A549 treated with DMSO at 1 μM for 4 hours (cell line): ENCODE data around the gene RMDN3. TPM values are rescaled to one million over a fixed set of nuclear protein-coding genes. Genes with fewer than 3 reads are reported as not detected.

ENCODE experiments used
- total RNA-seq: library from RNA; stranded (reverse); fragments of 200-300 nt; extraction: Qiagen RNA extraction; gene quantifications from 5 replicates; pipeline ENCODE4 v1.2.3, GENCODE V29; 2022; ENCODE audit warnings: low read depth

RMDN3 gene, protein sequence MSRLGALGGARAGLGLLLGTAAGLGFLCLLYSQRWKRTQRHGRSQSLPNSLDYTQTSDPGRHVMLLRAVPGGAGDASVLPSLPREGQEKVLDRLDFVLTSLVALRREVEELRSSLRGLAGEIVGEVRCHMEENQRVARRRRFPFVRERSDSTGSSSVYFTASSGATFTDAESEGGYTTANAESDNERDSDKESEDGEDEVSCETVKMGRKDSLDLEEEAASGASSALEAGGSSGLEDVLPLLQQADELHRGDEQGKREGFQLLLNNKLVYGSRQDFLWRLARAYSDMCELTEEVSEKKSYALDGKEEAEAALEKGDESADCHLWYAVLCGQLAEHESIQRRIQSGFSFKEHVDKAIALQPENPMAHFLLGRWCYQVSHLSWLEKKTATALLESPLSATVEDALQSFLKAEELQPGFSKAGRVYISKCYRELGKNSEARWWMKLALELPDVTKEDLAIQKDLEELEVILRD
- 21.9 to 25.0 TPM (median 24.0 TPM) in 5 replicates for total RNA-seq

DNA sequence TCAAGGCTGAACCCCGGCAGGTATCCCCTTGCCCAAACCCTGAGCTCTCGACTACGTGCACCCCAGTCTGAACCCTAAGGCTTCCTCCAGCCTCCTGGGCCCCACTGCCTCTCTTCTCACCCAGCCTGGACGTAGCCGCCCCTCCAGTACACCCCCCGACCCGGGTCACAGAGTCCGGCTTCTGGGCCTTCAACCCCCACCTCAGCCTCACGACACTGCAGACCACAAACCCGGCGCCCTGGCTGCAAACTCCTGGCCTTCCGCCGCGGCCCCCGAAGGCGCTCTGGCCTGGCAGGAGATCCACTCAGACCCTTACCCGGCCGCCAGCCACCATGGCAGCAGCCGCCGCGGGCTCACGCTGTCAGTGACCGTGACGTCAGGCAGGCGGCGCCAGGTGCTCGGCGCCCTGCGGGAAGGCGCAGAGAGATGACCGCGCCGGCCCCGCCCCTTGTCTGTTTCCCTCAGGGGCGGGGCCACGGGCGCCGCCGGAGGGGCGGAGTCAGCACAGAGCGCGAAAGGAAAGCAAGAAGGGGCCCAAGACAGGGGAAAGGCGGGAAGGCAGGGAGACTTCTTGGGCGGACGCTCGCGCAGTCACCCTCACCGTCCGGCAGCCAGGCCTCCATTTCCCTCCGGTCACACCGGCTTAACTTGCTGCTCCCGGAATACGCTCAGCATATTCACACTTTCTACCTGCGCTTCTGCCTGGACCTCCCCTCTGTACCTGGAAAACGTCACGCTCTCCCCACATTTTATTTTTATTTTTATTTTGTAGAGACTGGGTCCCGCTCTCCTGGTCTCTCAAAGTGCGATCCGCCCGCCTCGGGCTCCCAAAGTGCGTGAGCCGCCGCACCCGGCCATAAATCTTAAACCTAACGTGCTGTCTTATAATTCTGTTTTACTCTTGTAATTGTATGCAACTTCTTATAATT, at the start of gene RMDN3:
TSS of gene RMDN3 (minus strand) at position 372 of the 929 bp plus-strand sequence. CDS start 471 bp downstream, outside the sequence.

DNA sequence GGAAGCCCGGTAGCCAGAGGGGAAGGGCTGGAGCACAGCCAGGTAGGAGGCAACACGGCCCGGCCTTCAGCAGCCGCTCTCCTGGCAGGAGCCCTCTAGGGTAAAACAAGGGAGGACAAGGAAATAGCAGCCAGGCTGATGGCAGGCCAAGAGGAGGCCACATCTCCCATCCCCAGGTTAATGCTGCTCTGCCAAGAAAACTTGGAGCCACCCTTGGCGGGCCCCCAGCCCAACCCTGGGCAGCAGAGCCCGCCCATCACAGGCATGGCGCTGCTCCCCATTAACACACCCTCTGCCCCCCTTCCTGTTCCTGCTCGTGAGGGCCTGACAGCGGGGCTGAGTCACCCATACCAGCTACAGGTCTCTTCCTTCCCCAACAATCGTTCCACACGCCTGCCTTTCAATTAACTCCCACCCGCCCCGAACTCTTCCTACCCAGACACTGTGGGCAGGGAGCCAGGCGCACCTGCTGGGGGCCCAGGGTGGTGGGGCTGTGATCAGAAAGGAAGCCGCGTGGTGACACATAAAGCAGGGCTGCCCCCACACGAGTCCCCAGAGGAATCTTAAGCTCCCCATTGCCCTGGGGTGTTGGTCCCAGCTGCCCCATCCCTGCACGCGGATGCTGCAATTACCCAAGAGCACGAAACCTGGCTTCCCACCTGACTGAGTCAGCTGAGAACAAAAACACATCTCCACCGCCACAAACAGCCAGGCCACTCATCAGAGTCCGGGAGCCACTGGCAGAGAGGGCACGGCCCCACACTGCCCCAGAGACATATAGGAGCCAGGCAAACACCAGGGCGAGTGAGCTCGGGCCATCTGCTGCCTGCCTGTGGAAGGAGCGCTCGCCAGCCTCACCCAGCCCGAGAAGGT, 14.5 kb upstream of the RMDN3 start, which contains the start of gene C15orf62:
TSS of gene C15orf62 (plus strand) at position 707 of the 873 bp plus-strand sequence. CDS start 516 bp downstream, outside the sequence.

GRCh38 chr15:40763801-40764628, 9.0 kb upstream of the RMDN3 start, which contains the start of gene GCHFR:
GCHFR (plus strand) TSS chr15:40764068; CDS start chr15:40764181, 113 bp downstream.

DNA sequence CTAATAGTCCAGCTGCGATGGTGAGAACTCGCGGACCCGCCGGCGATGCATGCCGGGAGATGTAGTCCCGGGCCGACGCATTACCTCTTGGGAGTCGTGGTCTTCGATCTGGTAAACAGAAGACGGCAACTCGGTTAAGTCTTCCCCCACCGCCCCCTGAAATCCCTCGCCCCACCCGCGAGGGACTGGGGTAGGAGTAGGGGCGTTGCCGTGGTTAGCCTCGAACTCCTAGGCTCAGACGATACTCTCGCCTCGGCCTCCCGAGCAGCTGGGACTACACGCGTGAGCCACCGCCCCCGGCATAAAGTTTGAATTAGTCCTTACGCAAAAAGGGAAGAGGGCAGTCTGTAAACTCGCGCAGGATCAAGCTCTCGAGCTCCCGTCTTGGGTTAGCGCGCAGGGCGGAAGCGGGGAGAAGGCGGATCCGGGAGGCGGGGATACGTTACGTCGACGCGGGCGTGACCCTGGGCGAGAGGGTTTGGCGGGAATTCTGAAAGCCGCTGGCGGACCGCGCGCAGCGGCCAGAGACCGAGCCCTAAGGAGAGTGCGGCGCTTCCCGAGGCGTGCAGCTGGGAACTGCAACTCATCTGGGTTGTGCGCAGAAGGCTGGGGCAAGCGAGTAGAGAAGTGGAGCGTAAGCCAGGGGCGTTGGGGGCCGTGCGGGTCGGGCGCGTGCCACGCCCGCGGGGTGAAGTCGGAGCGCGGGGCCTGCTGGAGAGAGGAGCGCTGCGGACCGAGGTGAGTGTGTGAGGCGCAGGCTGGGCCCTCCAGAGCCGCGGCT, 60.2 kb downstream of the RMDN3 start, which contains the start of gene RAD51:
TSS of gene RAD51 (plus strand) at position 487 of the 781 bp plus-strand sequence. CDS start 3,585 bp downstream, outside the sequence.

Other genes with a start within 250 kb of the RMDN3 start
- gene CCDC32, start 190.2 kb downstream of the RMDN3 start, total RNA-seq: 13.8 to 20.0 TPM (median 18.1 TPM) in 5 replicates
- gene RPUSD2, start 186.0 kb downstream of the RMDN3 start, total RNA-seq: 15.2 to 16.6 TPM (median 16.0 TPM) in 5 replicates
- gene KNL1, start 161.0 kb downstream of the RMDN3 start, total RNA-seq: 6.4 to 9.4 TPM (median 8.4 TPM) in 5 replicates
- 17.5 to 20.8 TPM (median 18.8 TPM) in 5 replicates for gene RAD51, start 60.1 kb downstream of the RMDN3 start, total RNA-seq
- 6.8 to 8.8 TPM (median 7.4 TPM) in 5 replicates for gene GCHFR, start 8.8 kb upstream of the RMDN3 start, total RNA-seq
- gene C15orf62, start 14.7 kb upstream of the RMDN3 start, total RNA-seq: 0.07 to 0.14 TPM (median 0.12 TPM) in 4 of 5 replicates, not detected in the other
- 17.6 to 19.5 TPM (median 18.1 TPM) in 5 replicates for gene ZFYVE19, start 51.8 kb upstream of the RMDN3 start, total RNA-seq
- gene DNAJC17, start 52.2 kb upstream of the RMDN3 start, total RNA-seq: 20.9 to 26.7 TPM (median 24.3 TPM) in 5 replicates
- 0.19 to 0.35 TPM (median 0.28 TPM) in 3 of 5 replicates, not detected in the others for gene PPP1R14D, start 73.5 kb upstream of the RMDN3 start, total RNA-seq
- 0.79 to 1.1 TPM (median 0.85 TPM) in 5 replicates for gene SPINT1, start 88.8 kb upstream of the RMDN3 start, total RNA-seq
- 4.9 to 6.1 TPM (median 5.3 TPM) in 5 replicates for gene RHOV, start 119.0 kb upstream of the RMDN3 start, total RNA-seq
- gene VPS18, start 139.2 kb upstream of the RMDN3 start, total RNA-seq: 21.5 to 25.1 TPM (median 22.6 TPM) in 5 replicates
- gene DLL4, start 174.1 kb upstream of the RMDN3 start, total RNA-seq: 0.40 to 0.63 TPM (median 0.51 TPM) in 5 replicates
- gene CHAC1, start 198.2 kb upstream of the RMDN3 start, total RNA-seq: 3.5 to 6.9 TPM (median 3.9 TPM) in 5 replicates